ENCODE measurements around the gene NAA10.

NAA10 gene

DNA sequence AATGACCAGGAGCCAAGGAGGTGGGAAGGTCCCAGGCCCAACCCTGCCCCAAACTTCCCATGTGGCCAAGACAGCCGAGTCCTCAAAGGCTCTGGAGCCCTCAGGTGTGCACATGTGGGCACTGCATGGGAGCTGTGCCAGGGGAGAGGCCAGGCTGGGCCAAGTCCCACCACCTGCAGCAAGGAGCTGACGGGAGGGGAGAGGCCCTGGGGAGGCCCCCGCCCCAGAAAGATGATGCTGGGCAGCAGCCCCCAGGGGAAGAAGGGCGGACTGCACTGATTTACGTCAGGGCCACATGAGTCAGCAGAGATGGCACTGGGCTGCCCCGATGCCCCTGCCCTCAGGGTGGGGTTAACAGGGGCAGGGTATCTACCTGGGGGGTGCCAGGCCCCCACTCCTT lies 50.2 kb downstream of the NAA10 start:
- DNase-seq (ENCODE audit: low read depth in 2 of 2), result no peak

DNA sequence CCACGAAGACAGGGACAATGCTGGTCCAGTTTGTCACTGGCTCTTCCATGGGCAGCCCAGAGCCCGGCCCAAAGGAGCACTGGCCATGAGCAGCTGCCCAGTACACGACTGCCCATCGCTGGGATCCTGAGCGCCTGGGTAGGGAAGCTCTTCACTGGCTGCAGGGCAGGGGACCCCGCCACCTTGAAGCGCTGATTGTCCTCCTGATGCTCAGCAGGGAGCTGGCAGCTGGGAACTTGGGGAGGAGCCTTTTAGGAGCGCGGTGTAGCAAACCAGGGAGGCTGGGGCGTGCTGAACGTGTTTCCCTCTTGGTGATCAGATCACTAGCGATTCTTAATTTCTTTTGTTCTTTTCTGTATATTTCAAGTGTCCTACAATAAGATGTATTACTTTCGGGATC lies 50.7 kb downstream of the NAA10 start:
- DNase-seq (ENCODE audit: low read depth in 2 of 2), result no peak

GRCh38 chrX:153883163-153883843 lies 51.5 kb downstream of the NAA10 start:
- no peak for DNase-seq (ENCODE audit: low read depth in 2 of 2)

GRCh38 chrX:153882557-153882956 lies 52.3 kb downstream of the NAA10 start:
- no peak for DNase-seq (ENCODE audit: low read depth in 2 of 2)

DNA sequence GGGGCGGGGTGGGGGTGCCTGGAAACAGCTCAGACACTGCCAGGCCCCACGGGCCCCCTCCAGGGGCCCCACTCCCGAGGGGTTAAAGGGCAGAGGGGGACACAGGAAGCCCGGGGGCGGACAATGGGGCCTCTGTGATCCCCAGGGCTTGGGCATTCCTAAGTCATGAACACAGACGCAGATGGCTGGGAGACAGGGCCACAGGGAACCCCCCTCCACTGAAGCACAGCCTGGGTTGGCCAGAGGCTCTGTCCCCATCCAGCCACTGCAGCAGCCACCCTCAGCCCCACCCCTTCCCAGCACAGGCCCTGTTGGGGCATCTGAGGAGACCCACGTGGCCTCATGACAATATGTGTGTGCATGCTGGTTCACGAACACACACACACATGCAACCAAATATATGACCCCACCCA lies 52.7 kb downstream of the NAA10 start:
- no peak for DNase-seq (ENCODE audit: low read depth in 2 of 2)

GRCh38 chrX:153881281-153881680 lies 53.6 kb downstream of the NAA10 start:
- no peak for DNase-seq (ENCODE audit: low read depth in 2 of 2)

DNA sequence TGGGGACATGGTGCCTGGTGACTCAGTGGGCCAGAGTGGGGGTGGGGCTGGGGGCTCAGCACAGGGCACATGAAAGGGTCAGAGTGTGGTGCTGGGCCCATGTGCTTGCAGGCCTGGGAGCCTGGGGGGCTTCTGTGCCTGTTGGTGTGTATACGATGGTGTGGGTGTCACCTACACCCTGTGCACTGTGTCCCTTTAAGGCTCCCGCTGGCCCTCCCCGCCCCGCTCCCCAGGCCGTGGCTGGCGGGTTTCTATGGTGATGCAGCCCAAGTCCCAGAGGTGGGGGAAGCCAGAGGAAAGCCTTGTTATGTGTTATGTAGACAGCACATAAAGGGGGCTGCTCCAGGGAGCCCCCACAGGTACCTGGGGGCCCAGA lies 54.4 kb downstream of the NAA10 start:
- DNase-seq (ENCODE audit: low read depth in 2 of 2), result no peak

- no peak for DNase-seq (ENCODE audit: low read depth in 2 of 2)
Observed at GRCh38 chrX:153879741-153880439, 54.9 kb downstream of the NAA10 start.
